ENCODE measurements around the gene CACNA2D3.

DNA sequence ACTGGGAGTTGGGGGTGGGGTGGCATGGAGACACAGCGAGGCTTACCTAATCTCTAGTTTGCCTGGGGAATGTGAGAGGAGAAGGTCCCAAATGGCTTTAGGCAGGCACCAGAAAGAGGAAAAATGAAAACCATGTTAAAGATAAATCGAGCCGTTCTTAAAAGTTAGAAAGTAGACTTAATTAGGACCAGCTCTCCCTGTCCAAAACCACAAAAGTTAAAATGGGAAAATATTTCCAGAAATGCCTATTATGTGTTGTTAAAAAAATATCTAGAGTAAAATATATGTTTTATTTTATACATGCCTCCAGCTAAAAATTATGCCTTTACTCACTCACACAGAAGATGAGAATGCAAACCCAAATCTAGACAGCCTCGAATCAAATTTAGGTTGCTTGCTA, 755.4 kb downstream of the CACNA2D3 start:
- TF ChIP-seq, protein P1, sequence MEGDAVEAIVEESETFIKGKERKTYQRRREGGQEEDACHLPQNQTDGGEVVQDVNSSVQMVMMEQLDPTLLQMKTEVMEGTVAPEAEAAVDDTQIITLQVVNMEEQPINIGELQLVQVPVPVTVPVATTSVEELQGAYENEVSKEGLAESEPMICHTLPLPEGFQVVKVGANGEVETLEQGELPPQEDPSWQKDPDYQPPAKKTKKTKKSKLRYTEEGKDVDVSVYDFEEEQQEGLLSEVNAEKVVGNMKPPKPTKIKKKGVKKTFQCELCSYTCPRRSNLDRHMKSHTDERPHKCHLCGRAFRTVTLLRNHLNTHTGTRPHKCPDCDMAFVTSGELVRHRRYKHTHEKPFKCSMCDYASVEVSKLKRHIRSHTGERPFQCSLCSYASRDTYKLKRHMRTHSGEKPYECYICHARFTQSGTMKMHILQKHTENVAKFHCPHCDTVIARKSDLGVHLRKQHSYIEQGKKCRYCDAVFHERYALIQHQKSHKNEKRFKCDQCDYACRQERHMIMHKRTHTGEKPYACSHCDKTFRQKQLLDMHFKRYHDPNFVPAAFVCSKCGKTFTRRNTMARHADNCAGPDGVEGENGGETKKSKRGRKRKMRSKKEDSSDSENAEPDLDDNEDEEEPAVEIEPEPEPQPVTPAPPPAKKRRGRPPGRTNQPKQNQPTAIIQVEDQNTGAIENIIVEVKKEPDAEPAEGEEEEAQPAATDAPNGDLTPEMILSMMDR (IDR thresholded peaks at IDR 0.05), result no peak
- TF ChIP-seq EZH2 (IDR thresholded peaks at IDR 0.05), result no peak
